BE2C (cell line): ENCODE results near the gene EVI5.

ENCODE experiments used
- DNase-seq: peaks from one replicate; pipeline ENCODE4 v3.0.0-alpha.2; 2020
- H3K27me3 ChIP-seq: fragments of 250-450 bp; sonication (Bioruptor Pico); 2 replicates; pipeline ENCODE4 v1.5.1; 2020; ENCODE audit warnings: mild to moderate bottlenecking
- H3K36me3 ChIP-seq: fragments of 250-450 bp; sonication (Bioruptor Pico); 2 replicates; pipeline ENCODE4 v1.5.1; 2020; ENCODE audit warnings: mild to moderate bottlenecking
- H3K4me1 ChIP-seq: fragments of 250-450 bp; sonication (Bioruptor Pico); 2 replicates; pipeline ENCODE4 v1.5.1; 2020
- H3K4me3 ChIP-seq: 2 replicates; pipeline ENCODE4 v1.5.1; 2011; ENCODE audit warnings: low read depth, low read length
- H3K9me3 ChIP-seq: fragments of 250-450 bp; sonication (Bioruptor Pico); 2 replicates; pipeline ENCODE4 v1.5.1; 2020
- CTCF ChIP-seq: IDR thresholded peaks from 2 replicates; pipeline ENCODE4 v1.5.1; 2012; ENCODE audit warnings: mild to moderate bottlenecking, low read depth, low read length

Gene EVI5

GRCh38 chr1:92503926-92504285 is 281.0 kb downstream of the EVI5 start:
- no peaks in the 10 kb centered on the region for H3K36me3 ChIP-seq
- no peak overlapping the region for H3K4me3 ChIP-seq
- H3K4me1 ChIP-seq, result no peaks in the 10 kb centered on the region
- no peaks in the 10 kb centered on the region for H3K9me3 ChIP-seq
- TF ChIP-seq CTCF, result no peak
- H3K27me3 ChIP-seq, result no peaks in the 10 kb centered on the region
- no peak for DNase-seq

GRCh38 chr1:92503043-92503925 is 281.6 kb downstream of the EVI5 start:
- no peak for TF ChIP-seq CTCF
- no peaks in the 10 kb centered on the region for H3K27me3 ChIP-seq
- DNase-seq, result no peak
- H3K9me3 ChIP-seq, result no peaks in the 10 kb centered on the region
- H3K36me3 ChIP-seq, result no peaks in the 10 kb centered on the region
- no peaks in the 10 kb centered on the region for H3K4me1 ChIP-seq
- H3K4me3 ChIP-seq, result no peak overlapping the region

GRCh38 chr1:92502247-92502646 is 282.7 kb downstream of the EVI5 start:
- no peak for DNase-seq
- H3K4me3 ChIP-seq, result no peak overlapping the region
- no peaks in the 10 kb centered on the region for H3K36me3 ChIP-seq
- no peaks in the 10 kb centered on the region for H3K4me1 ChIP-seq
- no peaks in the 10 kb centered on the region for H3K9me3 ChIP-seq
- no peaks in the 10 kb centered on the region for H3K27me3 ChIP-seq
- TF ChIP-seq CTCF, result no peak

- Histone ChIP-seq H3K4me3 (no peak overlapping the region), H3K9me3 (no peaks in the 10 kb centered on the region), H3K36me3 (no peaks in the 10 kb centered on the region), H3K27me3 (no peaks in the 10 kb centered on the region), H3K4me1 (no peaks in the 10 kb centered on the region)
- no peak for DNase-seq
- TF ChIP-seq CTCF, result no peak
These were observed 284.4 kb downstream of the EVI5 start for GRCh38 chr1:92500552-92500951.

- no peaks in the 10 kb centered on the region for H3K27me3 ChIP-seq
- no peaks in the 10 kb centered on the region for H3K9me3 ChIP-seq
- no peaks in the 10 kb centered on the region for H3K36me3 ChIP-seq
- no peak overlapping the region for H3K4me3 ChIP-seq
- no peak for TF ChIP-seq CTCF
- no peak for DNase-seq
- no peaks in the 10 kb centered on the region for H3K4me1 ChIP-seq
These were observed 289.4 kb downstream of the EVI5 start for GRCh38 chr1:92495392-92496063.

GRCh38 chr1:92494485-92495141 is 290.3 kb downstream of the EVI5 start:
- Histone ChIP-seq H3K9me3 (no peaks in the 10 kb centered on the region), H3K4me1 (no peaks in the 10 kb centered on the region), H3K27me3 (no peaks in the 10 kb centered on the region), H3K4me3 (no peak overlapping the region), H3K36me3 (no peaks in the 10 kb centered on the region)
- no peak for DNase-seq
- no peak for TF ChIP-seq CTCF
